SK-N-SH (cell line): Measurements from ENCODE around the gene ATE1. TPM values are rescaled to one million over a fixed set of nuclear protein-coding genes. Genes with fewer than 3 reads are reported as not detected.
A peak's percentile ranks its signal among the peaks of the same experiment; 100 is the strongest.

ENCODE experiments used
- ELF1 ChIP-seq: IDR thresholded peaks from 2 replicates; pipeline ENCODE4 v1.4.0; 2012
- EP300 ChIP-seq, 2 experiments: IDR thresholded peaks; 2 replicates each; pipeline versions ENCODE4 v1.4.0 to v1.6.1; 2012; ENCODE audit warnings: borderline replicate concordance in 1 of 2, low read depth in 1 of 2, low read length in 1 of 2
- FOSL2 ChIP-seq: IDR thresholded peaks from 2 replicates; pipeline ENCODE4 v1.4.0; 2012; ENCODE audit warnings: low read depth, mild to moderate bottlenecking, moderate library complexity, borderline replicate concordance
- FOXM1 ChIP-seq: IDR thresholded peaks from 2 replicates; pipeline ENCODE4 v1.4.0; 2012; ENCODE audit warnings: low read depth, mild to moderate bottlenecking
- GABPA ChIP-seq: IDR thresholded peaks from 2 replicates; pipeline ENCODE4 v1.4.0; 2012; ENCODE audit warnings: low read depth, mild to moderate bottlenecking
- GATA2 ChIP-seq: sonication (generic); formaldehyde crosslinking; IDR thresholded peaks from 2 replicates; pipeline ENCODE4 v1.5.0; 2020; ENCODE audit warnings: mild to moderate bottlenecking, missing genetic modification reagents
- IRF3 ChIP-seq: fragments of 150-350 bp; IDR thresholded peaks from 2 replicates; pipeline ENCODE4 v1.6.1; 2016; ENCODE audit warnings: mild to moderate bottlenecking, low read depth, low read length
- JUND ChIP-seq: IDR thresholded peaks from 2 replicates; pipeline ENCODE4 v1.4.0; 2012
- MEF2A ChIP-seq: IDR thresholded peaks from 2 replicates; pipeline ENCODE4 v1.4.0; 2012; ENCODE audit warnings: low read depth, borderline replicate concordance
- MXI1 ChIP-seq: IDR thresholded peaks from 2 replicates; pipeline ENCODE4 v1.6.1; 2012; ENCODE audit warnings: mild to moderate bottlenecking, low read depth, low read length, improper control_type of control experiment
- NRF1 ChIP-seq: IDR thresholded peaks from 2 replicates; pipeline ENCODE4 v1.6.1; 2012; ENCODE audit warnings: low read depth, mild to moderate bottlenecking, low read length
- PBX3 ChIP-seq: IDR thresholded peaks from 2 replicates; pipeline ENCODE4; 2012
- POLR2AphosphoS5 ChIP-seq: IDR thresholded peaks from 2 replicates; pipeline ENCODE4 v1.6.1; 2012; ENCODE audit warnings: low read depth, low read length
- RAD21 ChIP-seq: IDR thresholded peaks from 2 replicates; pipeline ENCODE4 v1.6.1; 2012; ENCODE audit warnings: mild to moderate bottlenecking, low read length
- RCOR1 ChIP-seq: fragments of 150-350 bp; IDR thresholded peaks from 2 replicates; pipeline ENCODE4 v1.6.1; 2017; ENCODE audit warnings: antibody characterized with exemption, low read length
- RXRA ChIP-seq: IDR thresholded peaks from 2 replicates; pipeline ENCODE4 v1.4.0; 2012; ENCODE audit warnings: low read depth, mild to moderate bottlenecking, borderline replicate concordance
- SIN3A ChIP-seq: IDR thresholded peaks from 2 replicates; pipeline ENCODE4 v1.6.1; 2012; ENCODE audit warnings: low read depth, mild to moderate bottlenecking, low read length, moderate library complexity, borderline replicate concordance
- SMC3 ChIP-seq: IDR thresholded peaks from 2 replicates; pipeline ENCODE4 v1.6.1; 2012; ENCODE audit warnings: low read depth, low read length, improper control_type of control experiment
- TAF1 ChIP-seq: IDR thresholded peaks from 2 replicates; pipeline ENCODE4 v1.6.1; 2012; ENCODE audit warnings: low read depth, mild to moderate bottlenecking, low read length, moderate library complexity, borderline replicate concordance
- USF2 ChIP-seq: fragments of 150-350 bp; IDR thresholded peaks from 2 replicates; pipeline ENCODE4 v1.6.1; 2017; ENCODE audit warnings: antibody characterized with exemption, low read length, low read depth, borderline replicate concordance
- polyA plus RNA-seq, 3 experiments: library from polyadenylated mRNA; depleted of rRNA; stranded (reverse); fragments of >200 nt; gene quantifications; 2 replicates each; pipeline ENCODE4 v1.2.3, GENCODE V29; 2012
- TF ChIP-seq, protein P1 (sequence below): IDR thresholded peaks from 2 replicates; pipeline ENCODE4 v1.4.0; 2012; ENCODE audit warnings: low read depth

The ATE1 gene
- polyA plus RNA-seq, 1 of the 3 experiments (the other 2 are of a cell fraction), result 6.3 TPM

DNA sequence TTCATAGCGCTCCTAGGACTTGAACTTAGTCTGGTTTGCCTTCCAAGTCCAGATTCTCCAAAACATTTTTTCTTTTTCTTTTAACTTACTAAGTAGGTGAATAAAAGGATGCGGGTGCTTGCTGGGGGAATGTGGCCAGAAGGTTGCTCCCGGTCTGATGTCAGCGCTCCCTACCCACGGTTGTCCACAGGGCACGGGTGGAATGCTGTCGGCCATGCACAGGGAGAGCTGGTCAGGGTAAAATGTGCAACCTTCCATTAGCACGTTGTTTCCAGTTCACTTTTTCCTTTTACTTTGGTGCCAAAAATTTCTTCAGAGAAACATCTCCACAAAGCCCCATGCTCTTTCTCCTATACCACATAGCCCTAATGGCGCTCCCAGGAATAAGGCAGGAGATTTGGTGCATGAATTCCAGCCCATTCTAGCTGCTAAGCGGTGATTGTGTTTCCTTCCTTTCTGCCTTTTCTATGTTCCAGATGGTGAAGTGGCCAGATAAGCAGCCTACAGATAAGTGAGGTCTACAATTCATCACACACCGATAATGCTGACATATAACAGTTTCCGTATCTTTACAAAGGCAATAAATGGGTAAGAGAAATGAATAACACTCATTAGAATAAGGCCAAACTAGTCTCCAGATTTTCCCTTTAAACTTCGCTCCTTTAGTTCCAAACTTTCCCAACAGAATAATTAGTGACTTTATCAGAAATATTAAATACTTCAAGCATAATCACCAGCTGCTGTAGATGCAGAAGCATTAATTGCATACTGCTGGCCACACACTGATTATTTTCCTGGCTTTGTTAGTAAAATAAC is 191.3 kb downstream of the ATE1 start (continued):
- TF ChIP-seq TAF1 (no peak), SIN3A (no peak), RXRA (no peak), JUND (no peak), RCOR1 (peak; percentile 93), ELF1 (no peak), RAD21 (0 out of 2 replicates have a peak, but pooled peaks have one; percentile 25), GABPA (no peak), FOSL2 (no peak), NRF1 (no peak), MEF2A (no peak), USF2 (no peak), FOXM1 (no peak), MXI1 (peak; percentile 57; the same call in 1 of the 2 replicates), EP300 (IDR thresholded peaks at IDR 0.05; ENCODE audit: borderline replicate concordance in 1 of 2, low read depth in 1 of 2, low read length in 1 of 2) (peak in 1 of 2 experiments; percentile 87; a peak in 2 of 4 replicates), IRF3 (no peak), GATA2 (peak; percentile 98), SMC3 (no peak), POLR2AphosphoS5 (peak; percentile 34; the same call in 1 of the 2 replicates), PBX3 (no peak)
- TF ChIP-seq, protein P1, sequence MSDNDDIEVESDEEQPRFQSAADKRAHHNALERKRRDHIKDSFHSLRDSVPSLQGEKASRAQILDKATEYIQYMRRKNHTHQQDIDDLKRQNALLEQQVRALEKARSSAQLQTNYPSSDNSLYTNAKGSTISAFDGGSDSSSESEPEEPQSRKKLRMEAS, result no peak
